NCI-H146 treated with DMSO at 0.1 percent for 48 hours (cell line): ENCODE data around the gene SHISA6.
A peak's percentile ranks its signal among the peaks of the same experiment; 100 is the strongest.

Experiments
- DNase-seq: peaks from one replicate; lab custom pipeline; 2025; ENCODE audit not compliant: unreplicated experiment; lab: John Stamatoyannopoulos, UW

SHISA6 gene

DNA sequence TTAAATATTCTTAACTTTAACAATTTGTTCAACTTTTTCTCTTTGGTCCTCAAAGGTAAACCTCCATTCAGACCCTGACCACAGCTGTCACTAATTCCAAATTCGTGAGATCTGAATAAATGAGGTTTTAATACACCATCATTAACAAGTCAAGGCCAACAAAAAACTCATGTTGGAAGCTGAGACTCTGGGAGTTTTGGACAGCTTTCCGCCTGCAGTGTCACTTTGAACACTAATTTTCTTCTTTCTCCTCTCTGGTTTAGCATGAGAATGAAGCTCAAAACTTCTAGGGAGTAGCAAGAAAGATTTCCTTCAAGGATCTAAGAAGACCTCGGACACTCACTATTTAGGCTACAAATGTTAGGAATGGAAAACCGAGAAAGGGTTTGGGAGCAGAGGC is 324.6 kb downstream of the SHISA6 start:
- no peak for DNase-seq

DNA sequence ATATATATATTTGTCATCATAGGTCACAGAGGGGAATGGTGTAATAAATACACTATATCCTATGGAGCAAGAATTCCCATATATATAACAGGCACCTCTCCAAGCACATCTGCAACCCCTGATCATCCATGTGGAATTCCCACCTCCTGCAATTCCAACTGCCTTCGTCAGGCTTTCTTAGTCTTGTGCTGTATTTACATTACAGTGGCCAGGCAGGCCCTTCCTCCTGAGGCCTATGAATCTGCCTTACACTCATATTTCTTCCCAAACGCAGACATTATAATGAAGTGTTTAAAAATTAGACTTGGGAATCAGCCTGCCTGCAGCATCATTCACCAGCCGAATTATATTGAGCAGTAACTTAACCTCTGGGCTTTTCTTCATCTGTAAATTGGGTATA is 338.0 kb downstream of the SHISA6 start:
- DNase-seq: no peak

DNA sequence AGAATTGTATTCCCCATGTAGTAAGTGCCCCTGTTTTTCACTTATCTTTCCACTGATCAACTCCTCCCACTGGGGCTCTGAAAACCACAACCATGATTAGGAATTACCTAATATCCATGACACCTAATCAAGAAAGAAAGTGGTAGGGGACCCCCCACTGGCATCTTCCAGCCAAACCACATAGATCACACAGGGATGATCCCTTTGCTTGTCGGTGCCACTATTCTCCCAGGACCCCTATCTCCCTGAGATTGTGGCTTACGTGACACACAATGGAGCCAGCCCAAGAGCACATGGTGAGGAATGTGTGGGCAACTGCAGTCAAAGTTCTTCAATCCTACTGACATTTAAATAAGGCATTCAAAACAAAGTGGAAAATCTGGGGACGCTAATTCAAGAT is 339.7 kb downstream of the SHISA6 start:
- DNase-seq: no peak

DNA sequence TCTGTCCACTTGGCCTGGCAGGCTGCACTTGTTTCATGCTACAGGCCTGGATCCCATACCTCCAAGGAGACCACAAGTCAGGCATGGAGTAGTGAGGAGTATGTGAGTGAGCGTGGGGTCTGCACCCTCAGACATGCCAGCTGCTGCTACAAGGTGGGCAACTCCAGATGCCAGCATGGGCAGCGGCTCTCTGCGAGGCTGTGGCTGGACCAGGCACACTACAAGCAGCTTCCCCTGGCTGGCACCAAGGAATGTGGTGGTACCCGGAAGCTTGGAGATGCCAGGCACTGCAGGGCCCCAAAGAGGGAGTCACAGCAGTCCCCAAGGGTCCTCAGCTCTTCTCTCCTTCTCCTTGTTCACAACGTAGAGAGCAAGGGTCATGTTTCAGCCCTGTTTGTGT is 341.2 kb downstream of the SHISA6 start:
- DNase-seq: no peak

DNA sequence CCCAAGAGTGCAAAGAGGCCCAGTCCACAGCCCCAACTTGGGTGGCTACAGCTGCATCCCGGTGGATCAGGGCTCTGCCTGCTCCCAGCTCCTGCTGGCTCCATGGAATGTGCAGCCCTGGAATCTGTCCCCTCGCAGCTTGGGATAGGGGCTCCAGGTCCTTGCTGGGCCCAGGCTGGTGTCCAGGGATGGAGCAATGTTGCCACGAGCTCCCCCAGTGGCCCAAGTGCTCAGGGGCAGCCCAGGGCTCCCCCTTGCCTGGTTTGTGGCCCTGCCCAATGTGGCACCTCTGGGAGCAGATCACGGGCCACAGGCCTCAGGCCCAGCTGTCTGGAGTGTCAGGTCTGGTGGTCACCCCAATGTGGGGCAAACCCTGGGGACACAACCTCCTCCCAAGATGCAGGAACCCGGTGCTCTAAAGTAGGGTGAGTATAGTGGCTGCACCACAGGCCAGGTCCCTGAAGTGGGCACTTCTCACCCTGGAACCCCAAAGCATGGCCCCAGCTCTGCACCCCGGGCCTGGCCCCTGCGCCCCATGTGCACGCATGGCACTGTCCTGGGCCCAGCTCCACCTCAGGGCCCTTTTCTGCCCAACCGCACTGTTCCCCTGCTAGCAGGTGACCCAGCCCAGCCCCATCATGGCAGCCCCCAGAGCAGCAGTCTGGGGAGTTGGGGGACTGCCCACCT is 342.4 kb downstream of the SHISA6 start:
- DNase-seq: no peak

DNA sequence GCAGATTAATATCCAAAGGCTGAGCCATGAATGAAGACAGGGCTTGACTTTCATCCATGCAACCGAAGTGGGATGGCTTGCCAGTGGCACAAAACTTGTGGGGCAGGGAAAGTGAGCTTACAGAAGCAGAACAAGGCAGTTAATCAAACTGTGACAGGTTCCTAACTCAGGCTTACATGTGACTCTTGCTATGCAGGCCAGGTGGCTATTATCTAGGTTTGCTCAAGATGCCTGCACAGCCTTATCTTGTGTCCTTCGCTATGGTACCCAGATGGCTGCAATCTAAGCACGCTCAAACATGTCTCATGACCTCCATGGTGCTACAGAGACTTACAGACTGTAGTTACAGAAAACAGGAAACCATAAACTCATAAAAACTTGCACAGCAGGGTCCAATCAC is 348.7 kb downstream of the SHISA6 start:
- no peak for DNase-seq

DNA sequence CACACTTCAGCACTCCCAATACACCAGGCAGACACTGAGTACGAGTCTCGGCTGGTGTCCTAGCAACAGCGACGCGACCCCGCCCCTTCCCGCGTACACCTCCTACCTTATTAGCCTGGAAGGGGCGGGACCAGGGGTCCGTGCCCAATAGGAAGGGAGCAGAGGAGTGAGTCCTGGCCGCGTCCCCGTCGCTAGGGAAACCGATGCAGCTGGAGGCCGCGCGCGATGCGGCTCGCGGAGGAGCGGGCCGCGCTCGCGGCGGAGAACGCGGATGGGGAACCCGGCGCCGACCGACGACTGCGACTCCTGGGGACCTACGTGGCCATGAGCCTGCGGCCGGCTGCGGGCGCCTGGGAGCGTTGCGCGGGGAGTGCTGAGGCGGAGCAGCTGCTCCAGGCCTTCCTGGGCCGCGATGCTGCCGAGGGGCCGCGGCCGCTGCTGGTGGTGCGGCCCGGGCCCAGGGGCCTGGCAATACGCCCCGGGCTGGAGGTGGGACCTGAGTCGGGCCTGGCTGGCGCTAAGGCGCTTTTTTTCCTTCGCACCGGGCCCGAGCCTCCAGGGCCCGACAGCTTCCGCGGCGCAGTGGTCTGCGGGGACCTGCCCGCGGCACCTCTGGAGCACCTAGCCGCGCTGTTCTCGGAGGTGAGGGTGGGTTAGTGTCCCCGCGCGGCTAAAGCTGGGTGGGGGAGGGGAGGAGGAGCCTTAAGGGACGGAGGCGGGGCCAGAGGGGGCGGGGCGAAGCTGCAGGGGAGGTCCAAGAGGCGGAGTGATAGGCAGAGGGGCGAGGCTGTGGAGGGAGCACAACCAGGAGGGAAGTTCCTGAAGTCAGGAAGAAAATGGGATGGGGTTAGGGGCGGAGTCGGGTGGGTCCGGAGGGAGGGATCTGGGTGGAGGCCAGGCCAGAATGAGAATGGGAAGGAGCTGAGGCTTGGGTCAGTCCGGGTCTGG is 357.5 kb downstream of the SHISA6 start, which contains the start of gene DNAH9:
Gene DNAH9 (plus strand): TSS at position 197 of the 948 bp plus-strand sequence. CDS start 29 bp downstream, at position 226.
- peak; percentile 45 for DNase-seq

DNA sequence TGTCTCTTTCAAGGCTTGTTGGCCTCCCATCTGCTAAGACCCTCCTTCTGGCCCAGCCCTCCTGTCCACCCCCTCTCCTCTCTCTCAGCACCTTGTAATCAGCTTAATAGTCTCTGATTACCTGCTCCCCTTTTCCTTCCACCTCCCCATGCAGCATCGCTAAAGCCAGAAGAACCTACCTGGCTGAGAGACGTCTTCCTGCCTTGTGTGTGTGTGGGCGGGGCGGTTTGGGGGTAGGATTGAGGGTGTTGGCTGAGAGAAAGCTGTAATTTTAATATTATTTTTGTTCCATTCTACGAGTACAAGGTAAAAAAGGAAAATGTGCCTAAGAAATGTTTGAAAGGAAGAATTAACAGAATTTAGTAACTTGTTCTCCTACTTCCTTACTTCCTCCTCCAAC is 360.6 kb downstream of the SHISA6 start:
- DNase-seq: no peak

DNA sequence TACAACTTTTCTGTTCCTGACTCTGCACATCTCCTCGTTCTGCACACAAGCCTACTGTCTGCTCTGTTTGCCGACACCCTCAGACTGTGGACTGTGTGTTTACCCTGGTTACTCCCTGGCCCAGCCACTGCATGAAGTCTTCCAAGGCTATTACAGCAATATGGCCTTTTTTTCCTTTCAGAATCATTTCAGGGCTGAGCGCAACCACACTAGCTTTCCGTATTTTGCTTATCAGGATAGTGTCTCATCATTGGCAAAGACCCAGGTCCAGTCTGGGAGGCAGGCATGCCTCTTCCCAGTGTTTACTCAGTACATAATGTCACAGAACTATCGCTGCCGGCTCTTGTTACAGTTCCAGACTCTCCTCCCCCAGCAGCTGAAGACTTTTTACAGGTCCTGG is 367.4 kb downstream of the SHISA6 start:
- DNase-seq: no peak

DNA sequence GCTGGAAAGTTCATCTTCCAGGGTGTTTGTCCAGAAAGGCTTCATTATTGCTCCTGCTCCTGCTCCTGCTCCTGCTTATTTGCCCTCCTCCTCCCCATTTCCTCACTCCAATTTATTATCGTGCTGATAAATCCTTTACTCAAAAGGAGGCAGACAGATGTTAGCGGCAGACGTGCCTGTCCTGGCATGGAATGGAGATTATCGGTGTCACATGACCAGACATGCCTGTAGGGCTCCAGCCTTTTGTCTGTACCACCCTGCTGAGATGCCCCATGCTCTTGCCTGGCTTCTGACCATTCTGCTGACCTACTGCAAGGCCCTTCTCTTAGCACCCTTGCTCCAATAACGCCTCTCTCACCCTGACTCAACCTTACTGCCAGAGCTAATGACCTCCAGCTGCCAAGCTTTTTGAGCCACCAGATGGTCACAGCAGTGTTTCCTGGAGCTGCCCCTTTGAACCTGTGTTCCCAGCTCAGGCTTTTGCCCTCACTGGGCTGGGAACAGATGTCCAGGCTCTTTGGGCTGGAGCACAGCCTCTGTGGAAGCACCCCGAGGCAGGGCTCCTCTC is 370.1 kb downstream of the SHISA6 start:
- DNase-seq: no peak

DNA sequence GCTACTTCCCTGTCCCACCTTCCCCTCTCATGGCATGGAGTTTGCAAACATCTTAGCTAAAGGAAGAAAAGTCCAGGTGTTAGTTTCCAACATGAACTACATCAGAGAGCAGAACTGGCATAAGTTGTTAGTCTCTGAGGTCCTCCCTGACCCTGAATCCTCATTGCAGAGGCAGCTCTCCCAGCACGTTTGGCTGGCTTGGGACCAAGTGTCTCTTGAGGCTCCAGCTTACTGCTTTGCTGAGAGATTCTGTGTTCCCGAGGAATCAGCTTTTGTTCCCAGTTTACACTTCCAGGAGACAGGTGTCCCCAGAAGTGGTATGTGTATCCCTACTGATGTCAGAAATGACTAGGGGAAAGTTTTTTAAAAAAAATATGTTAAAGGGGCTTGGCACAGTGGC is 371.9 kb downstream of the SHISA6 start:
- no peak for DNase-seq
